K562 (cell line): Measurements from ENCODE around the gene DCAF4. TPM values are rescaled to one million over a fixed set of nuclear protein-coding genes. Genes with fewer than 3 reads are reported as not detected.
A peak's percentile ranks its signal among the peaks of the same experiment; 100 is the strongest.

Experiments
- JUND ChIP-seq, 2 experiments: IDR thresholded peaks; 2 replicates in 1 of 2; 3 replicates in 1 of 2; pipeline ENCODE4 v1.6.1; 2011; ENCODE audit warnings: borderline replicate concordance in 2 of 2, low read depth in 2 of 2, low read length in 2 of 2, improper control_type of control experiment in 1 of 2, missing biosample characterization in 1 of 2, missing genetic modification characterization in 1 of 2, missing genetic modification reagents in 1 of 2
- KLF13 ChIP-seq: fragments of 450-650 bp; IDR thresholded peaks from 2 replicates; pipeline ENCODE4 v1.6.1; 2016; ENCODE audit warnings: missing genetic modification characterization, low read depth, mild to moderate bottlenecking, missing compliant biosample characterization, moderate library complexity, borderline replicate concordance
- NFE2 ChIP-seq: IDR thresholded peaks from 2 replicates; pipeline ENCODE4 v1.6.1; 2014; ENCODE audit warnings: antibody characterized with exemption, low read depth
- RB1 ChIP-seq: fragments of 450-650 bp; IDR thresholded peaks from 2 replicates; pipeline ENCODE4 v1.6.1; 2017; ENCODE audit warnings: low read depth, mild to moderate bottlenecking
- RREB1 ChIP-seq: fragments of 250-450 bp; sonication (Bioruptor Pico); IDR thresholded peaks from 2 replicates; pipeline ENCODE4 v1.4.0; 2020
- SPI1 ChIP-seq: IDR thresholded peaks from 2 replicates; pipeline ENCODE4 v1.6.1; 2011; ENCODE audit warnings: low read depth, low read length, control low read depth, borderline replicate concordance
- polyA plus RNA-seq, 8 experiments: library from polyadenylated mRNA; depleted of rRNA in 4 of 8; stranded (reverse) in 5 of 8; unstranded in 3 of 8; fragments of >200 nt; fragmentation: Nextera tagmentation in 2 of 8; fragmentation: Illumina TruSeq in 1 of 8; extraction: Ambion mirVana in 2 of 8; extraction: Trizol in 1 of 8; gene quantifications; 2 replicates each; pipeline versions ENCODE4 v1.2.1 to v1.2.3, GENCODE V29; 2011 to 2014; ENCODE audit warnings: inconsistent platforms in 1 of 8, missing spikeins in 1 of 8
- total RNA-seq, 7 experiments: library from RNA; depleted of rRNA in 6 of 7; stranded (reverse); fragments of >200 nt in 6 of 7; fragmentation: Illumina TruSeq in 2 of 7; extraction: Trizol in 2 of 7; gene quantifications; 2 replicates each; pipeline versions ENCODE4 v1.2.1 to v1.2.3, GENCODE V29; 2011 to 2021; ENCODE audit warnings: low replicate concordance in 1 of 7
- TF ChIP-seq, protein P1 (sequence below), 2 experiments: fragments of 450-650 bp; formaldehyde crosslinking in 1 of 2; IDR thresholded peaks; 2 replicates each; pipeline versions ENCODE4 v1.4.0 to v1.6.1; 2014 to 2020; ENCODE audit warnings: mild to moderate bottlenecking in 2 of 2, borderline replicate concordance in 1 of 2, low read depth in 1 of 2
- TF ChIP-seq, protein P2 (sequence below), 3 experiments: IDR thresholded peaks in 2 of 3; conservative IDR thresholded peaks in 1 of 3; 2 replicates each; pipeline ENCODE4 v1.5.1; 2011 to 2012; ENCODE audit warnings: low read length in 3 of 3, mild to moderate bottlenecking in 3 of 3, control low read depth in 2 of 3, improper control_type of control experiment in 1 of 3, inconsistent platforms in 1 of 3, low read depth in 1 of 3, mixed read lengths in 1 of 3, moderate library complexity in 1 of 3; ENCODE audit not compliant: insufficient read depth in 2 of 3

Gene DCAF4
- total and polyA plus RNA-seq, 9 of the 15 experiments (the other 6 are each of a cell fraction or from before 2014, with no cell fraction given): 2.7 to 49.2 (median 22.9) TPM

DNA sequence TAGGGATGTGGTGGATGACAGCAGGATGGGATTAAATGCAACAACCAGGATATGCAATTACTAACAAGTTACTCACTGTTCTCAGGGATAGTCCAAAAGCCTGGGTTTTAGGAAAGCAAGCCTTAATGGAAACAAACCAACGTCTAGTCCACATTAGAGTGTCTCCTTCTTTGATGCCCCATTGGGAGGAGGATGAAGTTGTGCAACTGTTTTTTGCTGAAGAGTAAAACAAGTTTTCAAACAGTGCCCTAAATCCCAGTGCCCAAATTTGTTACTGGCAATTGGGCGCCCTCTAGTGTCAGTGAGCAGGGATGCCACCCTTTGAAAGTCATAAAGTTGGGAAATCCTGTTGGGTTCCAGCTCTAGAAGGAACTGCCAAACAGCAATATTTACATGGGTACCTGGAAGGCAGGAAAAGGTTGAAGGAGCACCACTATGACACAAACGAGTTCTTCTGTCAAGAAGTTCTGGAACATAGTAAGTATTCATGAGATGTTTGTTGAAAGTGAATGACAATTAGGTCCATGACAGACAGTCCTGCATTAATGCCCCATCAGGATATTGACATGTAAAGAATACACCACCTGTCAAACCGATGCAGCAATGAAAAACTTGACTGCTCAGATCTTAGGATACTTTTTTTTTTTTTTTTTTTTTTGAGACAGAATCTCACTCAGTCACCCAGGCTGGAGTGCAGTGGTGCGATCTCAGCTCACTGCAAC is 21.3 kb upstream of the DCAF4 start (continued):
- TF ChIP-seq, protein P1, sequence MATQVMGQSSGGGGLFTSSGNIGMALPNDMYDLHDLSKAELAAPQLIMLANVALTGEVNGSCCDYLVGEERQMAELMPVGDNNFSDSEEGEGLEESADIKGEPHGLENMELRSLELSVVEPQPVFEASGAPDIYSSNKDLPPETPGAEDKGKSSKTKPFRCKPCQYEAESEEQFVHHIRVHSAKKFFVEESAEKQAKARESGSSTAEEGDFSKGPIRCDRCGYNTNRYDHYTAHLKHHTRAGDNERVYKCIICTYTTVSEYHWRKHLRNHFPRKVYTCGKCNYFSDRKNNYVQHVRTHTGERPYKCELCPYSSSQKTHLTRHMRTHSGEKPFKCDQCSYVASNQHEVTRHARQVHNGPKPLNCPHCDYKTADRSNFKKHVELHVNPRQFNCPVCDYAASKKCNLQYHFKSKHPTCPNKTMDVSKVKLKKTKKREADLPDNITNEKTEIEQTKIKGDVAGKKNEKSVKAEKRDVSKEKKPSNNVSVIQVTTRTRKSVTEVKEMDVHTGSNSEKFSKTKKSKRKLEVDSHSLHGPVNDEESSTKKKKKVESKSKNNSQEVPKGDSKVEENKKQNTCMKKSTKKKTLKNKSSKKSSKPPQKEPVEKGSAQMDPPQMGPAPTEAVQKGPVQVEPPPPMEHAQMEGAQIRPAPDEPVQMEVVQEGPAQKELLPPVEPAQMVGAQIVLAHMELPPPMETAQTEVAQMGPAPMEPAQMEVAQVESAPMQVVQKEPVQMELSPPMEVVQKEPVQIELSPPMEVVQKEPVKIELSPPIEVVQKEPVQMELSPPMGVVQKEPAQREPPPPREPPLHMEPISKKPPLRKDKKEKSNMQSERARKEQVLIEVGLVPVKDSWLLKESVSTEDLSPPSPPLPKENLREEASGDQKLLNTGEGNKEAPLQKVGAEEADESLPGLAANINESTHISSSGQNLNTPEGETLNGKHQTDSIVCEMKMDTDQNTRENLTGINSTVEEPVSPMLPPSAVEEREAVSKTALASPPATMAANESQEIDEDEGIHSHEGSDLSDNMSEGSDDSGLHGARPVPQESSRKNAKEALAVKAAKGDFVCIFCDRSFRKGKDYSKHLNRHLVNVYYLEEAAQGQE (IDR thresholded peaks at IDR 0.05; ENCODE audit: borderline replicate concordance): peak; percentile 85
- TF ChIP-seq, protein P1 (CRISPR knock-in tag; IDR thresholded peaks at IDR 0.05; ENCODE audit: low read depth): no peak
- TF ChIP-seq SPI1 (0 out of 2 replicates have a peak, but pooled peaks have one; percentile 3), RB1 (0 out of 2 replicates have a peak, but pooled peaks have one; percentile 51), KLF13 (tag) (no peak), RREB1 (no peak), NFE2 (no peak), JUND (IDR thresholded peaks at IDR 0.05; ENCODE audit: borderline replicate concordance, low read depth, low read length) (no peak), JUND (tag; IDR thresholded peaks at IDR 0.05; ENCODE audit: borderline replicate concordance, low read depth, low read length) (peak; percentile 12; the same call in 1 of the 3 replicates)
- TF ChIP-seq, protein P2, sequence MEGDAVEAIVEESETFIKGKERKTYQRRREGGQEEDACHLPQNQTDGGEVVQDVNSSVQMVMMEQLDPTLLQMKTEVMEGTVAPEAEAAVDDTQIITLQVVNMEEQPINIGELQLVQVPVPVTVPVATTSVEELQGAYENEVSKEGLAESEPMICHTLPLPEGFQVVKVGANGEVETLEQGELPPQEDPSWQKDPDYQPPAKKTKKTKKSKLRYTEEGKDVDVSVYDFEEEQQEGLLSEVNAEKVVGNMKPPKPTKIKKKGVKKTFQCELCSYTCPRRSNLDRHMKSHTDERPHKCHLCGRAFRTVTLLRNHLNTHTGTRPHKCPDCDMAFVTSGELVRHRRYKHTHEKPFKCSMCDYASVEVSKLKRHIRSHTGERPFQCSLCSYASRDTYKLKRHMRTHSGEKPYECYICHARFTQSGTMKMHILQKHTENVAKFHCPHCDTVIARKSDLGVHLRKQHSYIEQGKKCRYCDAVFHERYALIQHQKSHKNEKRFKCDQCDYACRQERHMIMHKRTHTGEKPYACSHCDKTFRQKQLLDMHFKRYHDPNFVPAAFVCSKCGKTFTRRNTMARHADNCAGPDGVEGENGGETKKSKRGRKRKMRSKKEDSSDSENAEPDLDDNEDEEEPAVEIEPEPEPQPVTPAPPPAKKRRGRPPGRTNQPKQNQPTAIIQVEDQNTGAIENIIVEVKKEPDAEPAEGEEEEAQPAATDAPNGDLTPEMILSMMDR (IDR thresholded peaks at IDR 0.05 in 2 of 3, conservative IDR thresholded peaks at IDR 0.05 in 1 of 3; ENCODE audit: insufficient read depth in 2 of 3, low read depth in 1 of 3, low read length in 3 of 3): peak; percentile 72 to 85 (median 76)
